DLD1 (cell line): Measurements from ENCODE around the gene VPS33B.

Source experiments
- in situ Hi-C: cut with HindIII; loops from 2 replicates; pipeline ENCODE4 v1.10.0; 2017; ENCODE audit warnings: low sequenced_read_pairs

Gene VPS33B

DNA sequence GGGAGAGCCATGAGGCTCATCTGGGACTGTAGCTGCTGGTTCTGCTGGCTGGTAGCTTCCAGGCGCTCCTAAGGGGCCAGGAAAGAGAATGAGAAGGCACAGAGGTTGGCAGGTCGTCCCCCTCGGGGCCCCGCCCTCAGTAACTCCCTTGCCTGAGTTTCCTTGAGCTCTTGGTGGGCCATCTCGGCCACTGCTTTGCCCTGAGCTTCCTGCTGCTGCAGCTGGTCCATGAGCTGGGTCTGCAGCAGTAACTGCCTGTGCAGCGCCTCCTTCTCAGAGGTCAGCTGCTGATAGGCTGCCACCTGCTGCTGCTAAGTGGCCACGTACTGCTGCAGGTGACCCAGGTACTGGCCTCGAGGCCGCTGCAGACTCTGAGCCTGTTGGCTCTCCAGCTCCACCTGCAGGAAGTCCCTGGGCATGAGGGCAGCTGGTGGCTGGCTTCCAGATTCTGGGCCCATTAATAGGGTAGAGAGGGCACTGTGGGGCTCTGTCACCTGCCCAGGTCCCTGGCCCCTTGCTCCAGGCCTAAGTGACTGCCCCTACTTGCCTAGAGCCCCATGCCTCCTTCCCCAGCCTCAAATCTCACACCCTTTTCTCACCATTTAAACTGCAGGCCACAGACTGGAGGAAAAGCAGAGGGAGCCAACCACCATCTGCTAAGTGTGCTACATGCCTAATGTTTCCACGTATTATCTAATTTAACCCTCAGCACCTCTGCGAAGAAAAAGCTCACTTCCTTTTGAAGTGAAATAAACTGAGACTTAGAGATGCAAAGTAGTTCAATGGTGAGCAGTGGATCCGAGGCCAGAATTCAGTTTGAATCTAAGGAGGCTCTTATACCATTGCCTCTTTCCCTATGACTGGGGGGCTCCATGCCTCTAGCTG is 10.8 kb upstream of the VPS33B start:
- in situ Hi-C loops = no loop called here

- in situ Hi-C loops = no loop called here
Measured at GRCh38 chr15:91031796-91032195, 9.4 kb upstream of the VPS33B start.

DNA sequence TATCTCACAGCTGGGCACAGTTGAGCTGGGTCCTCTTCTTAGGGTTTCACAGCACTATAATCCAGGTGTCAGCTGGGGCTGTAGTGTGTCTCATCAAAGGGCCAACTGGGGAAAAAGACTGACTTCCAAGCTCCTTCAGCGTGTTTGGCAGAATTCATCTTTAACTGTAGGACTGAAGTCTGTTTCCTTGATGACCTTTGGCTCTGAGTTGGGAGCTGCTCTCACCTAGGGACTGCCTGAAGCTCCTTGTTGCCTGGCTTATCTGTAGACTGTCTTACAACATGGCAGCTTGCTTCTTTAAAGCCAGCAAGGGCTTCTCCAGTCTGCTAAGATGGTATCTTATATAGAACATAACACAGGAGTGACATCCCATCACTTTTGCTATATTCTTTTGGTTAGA is 5.3 kb upstream of the VPS33B start:
- in situ Hi-C loops = no loop called here

DNA sequence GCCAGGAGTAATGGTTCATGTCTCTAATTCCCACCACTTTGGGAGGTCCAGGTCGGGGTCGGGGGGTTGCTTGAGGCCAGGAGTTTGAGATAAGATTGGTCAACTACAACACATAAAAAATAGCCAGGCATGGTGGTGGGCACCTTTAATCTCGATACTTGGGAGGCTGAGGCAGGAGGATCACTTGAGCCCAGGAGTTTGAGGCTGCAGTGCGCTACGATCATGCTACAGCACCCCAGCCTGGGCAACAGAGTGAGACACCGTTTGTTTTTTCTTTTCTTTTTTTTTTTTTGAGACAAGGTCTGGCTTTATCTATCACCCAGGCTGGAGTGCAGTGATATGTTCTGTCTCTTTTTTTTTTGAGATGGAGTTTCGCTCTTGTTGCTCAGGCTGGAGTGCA is 1.3 kb upstream of the VPS33B start:
- in situ Hi-C loops = loop anchor here (25.0 kb wide), 1 partner anchor 1064 kb away; no protein-coding TSS in a partner anchor

GRCh38 chr15:91022832-91023129 is 387 bp upstream of the VPS33B start:
- in situ Hi-C loops = loop anchor here (25.0 kb wide), 1 partner anchor 1065 kb away; no protein-coding TSS in a partner anchor

- in situ Hi-C loops = loop anchor here (25.0 kb wide), 1 partner anchor 1066 kb away; no protein-coding TSS in a partner anchor
Measured at GRCh38 chr15:91021516-91022074, 799 bp downstream of the VPS33B start.

- in situ Hi-C loops = loop anchor here (25.0 kb wide), 1 partner anchor 1069 kb away; no protein-coding TSS in a partner anchor
Measured at GRCh38 chr15:91018158-91018557, 4.2 kb downstream of the VPS33B start.

GRCh38 chr15:91017716-91018115 is 4.7 kb downstream of the VPS33B start:
- in situ Hi-C loops = loop anchor here (25.0 kb wide), 1 partner anchor 1070 kb away; no protein-coding TSS in a partner anchor

DNA sequence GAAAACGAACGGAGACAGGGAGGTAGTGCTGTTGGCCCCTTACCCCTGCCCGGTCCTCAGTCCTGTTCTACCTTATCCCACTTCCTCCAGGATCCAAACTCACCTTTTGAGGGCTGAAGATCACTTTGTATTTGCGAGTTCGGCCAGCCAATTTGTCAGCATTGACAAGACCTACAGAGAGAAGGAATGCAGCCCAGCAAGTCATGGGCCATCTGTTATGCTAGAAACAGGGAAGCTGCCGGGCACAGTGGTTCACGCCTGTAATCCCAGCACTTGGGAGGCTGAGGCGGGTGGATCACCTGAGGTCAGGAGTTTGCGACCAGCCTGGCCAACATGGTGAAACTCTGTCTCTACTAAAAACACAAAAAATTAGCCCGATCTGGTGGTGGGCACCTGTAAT is 8.7 kb downstream of the VPS33B start:
- in situ Hi-C loops = loop anchor here (25.0 kb wide), 1 partner anchor 1074 kb away; no protein-coding TSS in a partner anchor

DNA sequence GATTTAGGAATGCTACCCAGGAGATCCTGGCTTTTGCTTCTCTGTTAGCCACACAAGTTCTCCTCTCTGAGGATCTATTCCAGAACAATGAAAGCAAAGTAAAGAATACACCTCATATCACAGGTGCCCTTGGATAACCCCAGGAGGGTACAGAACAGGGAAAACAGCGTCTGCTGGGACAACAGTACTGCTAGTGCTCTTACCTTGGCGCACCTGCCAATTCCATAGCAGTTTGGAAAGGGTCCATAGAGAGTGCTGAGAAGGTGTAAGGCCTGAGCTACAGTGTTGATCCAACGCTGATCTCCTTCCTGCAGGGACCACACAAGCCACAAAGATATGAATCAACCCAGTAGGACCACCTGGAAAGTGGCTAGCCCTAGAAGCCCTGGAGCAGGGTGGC is 15.1 kb downstream of the VPS33B start:
- in situ Hi-C loops = loop anchor here (25.0 kb wide), 1 partner anchor 1080 kb away; no protein-coding TSS in a partner anchor

GRCh38 chr15:91001209-91001608 is 21.2 kb downstream of the VPS33B start:
- in situ Hi-C loops = loop anchor here (25.0 kb wide), 1 partner anchor 1086 kb away; no protein-coding TSS in a partner anchor

DNA sequence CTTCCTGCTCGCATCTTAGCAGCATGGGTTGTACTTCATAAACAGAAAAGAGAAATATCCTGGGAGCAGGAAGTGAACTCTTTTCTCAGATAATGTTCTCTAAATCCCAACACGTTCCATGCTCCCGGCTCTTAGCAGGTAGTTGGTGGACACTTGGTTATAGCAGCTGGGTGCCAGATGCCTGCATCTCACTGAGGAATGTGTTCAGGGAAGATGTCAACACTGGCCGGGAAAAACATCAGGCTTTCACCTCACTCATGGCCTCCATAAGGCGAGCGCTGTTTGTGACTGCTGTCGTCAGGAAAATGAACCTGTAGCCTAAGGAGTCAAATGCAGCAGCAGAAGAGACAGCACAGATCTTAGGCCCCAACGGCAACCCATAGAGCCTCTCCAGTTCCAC is 23.7 kb downstream of the VPS33B start:
- in situ Hi-C loops = no loop called here

GRCh38 chr15:90994417-90995311 is 27.7 kb downstream of the VPS33B start, which contains the start of gene PRC1:
Gene PRC1 (minus strand): TSS chr15:90994535. CDS start chr15:90994417, 118 bp downstream.
- in situ Hi-C loops = no loop called here

GRCh38 chr15:90994059-90994416 is 28.4 kb downstream of the VPS33B start:
- in situ Hi-C loops = no loop called here

GRCh38 chr15:90991587-90992285 is 30.7 kb downstream of the VPS33B start:
- in situ Hi-C loops = no loop called here

DNA sequence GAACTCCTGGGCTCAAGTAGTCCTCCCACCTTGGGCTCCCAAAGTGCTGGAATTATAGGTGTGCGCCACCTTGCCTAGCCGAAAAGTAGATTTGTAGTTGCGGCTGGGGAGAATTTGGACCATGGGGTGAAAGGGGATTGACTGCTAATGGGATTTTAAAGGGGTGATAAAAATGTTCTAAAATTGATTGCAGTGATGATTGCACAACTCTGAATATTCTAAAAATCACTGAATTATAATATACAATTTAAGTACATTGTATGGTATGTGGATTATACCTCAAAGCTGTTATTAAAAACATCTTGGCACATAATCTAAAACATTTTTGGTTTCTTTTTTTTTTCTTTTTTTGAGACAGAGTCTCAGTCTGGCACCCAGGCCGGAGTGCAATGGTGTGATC is 31.9 kb downstream of the VPS33B start:
- in situ Hi-C loops = no loop called here

DNA sequence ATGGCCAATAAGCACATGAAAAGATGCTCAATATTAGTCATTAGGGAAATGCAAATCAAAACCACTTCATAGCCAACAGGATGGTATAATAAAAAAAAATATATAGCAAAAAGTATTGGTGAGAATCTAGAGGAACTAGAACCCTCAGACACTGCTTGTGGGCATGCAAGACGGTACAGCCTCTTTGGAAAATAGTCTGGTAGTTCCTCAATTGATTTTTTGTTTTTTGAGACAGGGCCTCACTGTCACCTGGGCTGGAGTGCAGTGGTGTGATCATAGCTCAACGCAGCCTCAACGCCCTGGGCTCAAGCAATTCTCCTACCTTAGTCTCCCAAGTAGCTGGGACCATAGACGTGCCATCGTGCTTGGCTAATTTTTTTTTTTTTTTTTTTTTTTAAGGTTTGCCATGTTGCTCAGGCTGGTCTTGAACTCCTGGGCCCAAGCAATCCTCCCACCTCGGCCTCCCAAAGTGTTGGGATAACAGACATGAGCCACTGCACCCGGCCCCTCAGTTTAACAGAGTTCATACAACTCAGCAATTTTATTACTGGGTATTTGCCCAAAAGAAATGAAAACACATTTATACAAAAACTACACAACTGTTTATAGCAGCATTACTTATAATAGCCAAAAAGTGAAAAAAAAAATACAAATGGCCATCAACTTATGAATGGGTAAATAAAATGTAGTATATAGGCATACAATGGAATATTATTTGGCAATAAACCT is 33.2 kb downstream of the VPS33B start:
- in situ Hi-C loops = no loop called here

DNA sequence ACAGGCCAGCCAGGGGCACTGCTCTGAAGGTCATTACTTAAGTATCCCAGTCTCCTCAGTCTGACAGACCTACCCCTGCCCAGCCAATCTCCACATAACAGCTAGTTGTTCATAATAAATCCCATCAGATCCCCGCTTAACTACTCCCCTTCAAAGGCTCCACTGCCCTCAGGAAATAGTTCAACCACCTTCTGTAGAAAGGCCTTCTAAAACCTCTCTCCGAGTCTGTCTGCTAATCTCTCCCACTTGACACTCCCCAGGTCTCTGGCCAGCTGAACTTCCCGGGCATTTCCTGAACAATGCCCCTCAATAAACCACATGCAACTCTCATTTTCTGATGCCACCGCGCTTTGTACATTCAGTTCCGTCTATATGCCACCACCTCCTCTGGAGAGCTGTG is 34.1 kb downstream of the VPS33B start:
- in situ Hi-C loops = no loop called here

DNA sequence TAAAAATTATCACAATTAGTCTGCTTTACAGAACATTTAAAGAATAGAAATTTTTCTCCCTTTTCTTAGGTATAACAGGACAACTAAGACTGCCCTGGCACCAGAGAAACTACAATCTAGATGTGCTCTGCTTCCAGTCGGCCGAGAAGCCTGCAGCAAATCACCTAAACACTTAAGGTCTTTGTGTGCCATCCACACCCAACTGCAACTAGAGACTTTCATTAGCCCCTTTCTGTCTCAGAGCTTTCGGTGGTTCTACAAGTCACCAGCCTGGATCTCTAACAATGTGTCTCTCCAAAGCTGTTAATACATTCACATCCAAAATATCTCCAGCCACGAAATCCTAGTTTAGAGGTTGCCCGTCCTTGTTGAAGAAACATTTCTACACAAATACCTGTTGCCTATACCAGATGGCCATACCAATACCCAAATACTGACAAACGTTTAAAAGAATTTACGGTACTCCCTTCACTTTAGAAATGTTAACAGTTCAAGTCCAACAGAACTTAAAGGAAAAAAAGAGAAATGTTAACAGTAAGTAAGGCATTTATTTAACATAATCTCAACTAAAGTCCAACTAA is 34.7 kb downstream of the VPS33B start:
- in situ Hi-C loops = no loop called here
